Ishikawa (cell line): ENCODE results near the gene PPIL3.

Experiments used
- CEBPB ChIP-seq: IDR thresholded peaks from 2 replicates; pipeline ENCODE4 v1.6.1; 2012
- CREB1 ChIP-seq: IDR thresholded peaks from 2 replicates; pipeline ENCODE4 v1.6.1; 2012; ENCODE audit warnings: low read depth
- EGR1 ChIP-seq: IDR thresholded peaks from 2 replicates; pipeline ENCODE4 v1.6.1; 2012
- EP300 ChIP-seq: IDR thresholded peaks from 2 replicates; pipeline ENCODE4 v1.6.1; 2012; ENCODE audit warnings: borderline replicate concordance
- FOXM1 ChIP-seq: IDR thresholded peaks from 2 replicates; pipeline ENCODE4 v1.6.1; 2012; ENCODE audit warnings: low read depth, borderline replicate concordance
- NFIC ChIP-seq: IDR thresholded peaks from 2 replicates; pipeline ENCODE4 v1.6.1; 2012
- RAD21 ChIP-seq: IDR thresholded peaks from 2 replicates; pipeline ENCODE4 v1.6.1; 2012; ENCODE audit warnings: low read depth
- TAF1 ChIP-seq: IDR thresholded peaks from 2 replicates; pipeline ENCODE4 v1.6.1; 2012; ENCODE audit warnings: low read depth, mild to moderate bottlenecking
- TCF12 ChIP-seq: IDR thresholded peaks from 2 replicates; pipeline ENCODE4 v1.6.1; 2012; ENCODE audit warnings: low read depth
- TEAD4 ChIP-seq: IDR thresholded peaks from 2 replicates; pipeline ENCODE4 v1.6.1; 2012
- YY1 ChIP-seq: IDR thresholded peaks from 2 replicates; pipeline ENCODE4 v1.6.1; 2012; ENCODE audit warnings: low read depth
- ZBTB7A ChIP-seq: IDR thresholded peaks from 2 replicates; pipeline ENCODE4 v1.6.1; 2012; ENCODE audit warnings: low read depth
- TF ChIP-seq, protein P1 (sequence below): IDR thresholded peaks from 2 replicates; pipeline ENCODE4 v1.6.1; 2012; ENCODE audit warnings: low read depth, mild to moderate bottlenecking
- TF ChIP-seq, protein P2 (sequence below): IDR thresholded peaks from 2 replicates; pipeline ENCODE4 v1.6.1; 2012
- TF ChIP-seq, protein P3 (sequence below): IDR thresholded peaks from 2 replicates; pipeline ENCODE4 v1.6.1; 2012

Gene PPIL3

DNA sequence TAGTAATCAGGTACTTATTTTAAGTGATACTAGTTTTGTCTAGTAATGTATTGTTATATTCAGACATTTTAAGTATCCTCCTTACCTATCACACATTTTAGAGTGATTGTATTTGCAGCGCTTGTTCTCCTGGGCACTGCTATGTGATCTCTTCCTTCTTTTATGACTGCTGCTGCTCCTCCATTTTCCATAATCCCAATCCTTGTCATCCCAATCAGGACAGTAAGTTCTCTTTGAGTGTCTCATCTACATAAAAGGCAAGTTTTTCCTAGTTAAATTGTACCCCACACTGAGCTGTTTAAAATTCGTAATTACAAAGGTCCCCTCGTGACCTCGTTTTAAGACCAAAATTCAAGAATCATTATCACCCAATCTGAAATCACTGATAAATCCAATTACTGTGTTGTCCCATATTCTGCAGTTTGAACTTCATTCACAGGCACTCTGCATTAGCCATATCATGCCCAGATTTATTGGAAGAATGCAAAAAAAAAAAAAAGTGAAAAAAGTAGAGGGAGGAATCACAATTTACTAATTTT lies 27.2 kb downstream of the PPIL3 start:
- TF ChIP-seq TAF1: no peak
- no peak for TF ChIP-seq EP300
- no peak for TF ChIP-seq TEAD4
- TF ChIP-seq YY1: no peak
- no peak for TF ChIP-seq EGR1
- TF ChIP-seq TCF12: no peak
- TF ChIP-seq, protein P1, sequence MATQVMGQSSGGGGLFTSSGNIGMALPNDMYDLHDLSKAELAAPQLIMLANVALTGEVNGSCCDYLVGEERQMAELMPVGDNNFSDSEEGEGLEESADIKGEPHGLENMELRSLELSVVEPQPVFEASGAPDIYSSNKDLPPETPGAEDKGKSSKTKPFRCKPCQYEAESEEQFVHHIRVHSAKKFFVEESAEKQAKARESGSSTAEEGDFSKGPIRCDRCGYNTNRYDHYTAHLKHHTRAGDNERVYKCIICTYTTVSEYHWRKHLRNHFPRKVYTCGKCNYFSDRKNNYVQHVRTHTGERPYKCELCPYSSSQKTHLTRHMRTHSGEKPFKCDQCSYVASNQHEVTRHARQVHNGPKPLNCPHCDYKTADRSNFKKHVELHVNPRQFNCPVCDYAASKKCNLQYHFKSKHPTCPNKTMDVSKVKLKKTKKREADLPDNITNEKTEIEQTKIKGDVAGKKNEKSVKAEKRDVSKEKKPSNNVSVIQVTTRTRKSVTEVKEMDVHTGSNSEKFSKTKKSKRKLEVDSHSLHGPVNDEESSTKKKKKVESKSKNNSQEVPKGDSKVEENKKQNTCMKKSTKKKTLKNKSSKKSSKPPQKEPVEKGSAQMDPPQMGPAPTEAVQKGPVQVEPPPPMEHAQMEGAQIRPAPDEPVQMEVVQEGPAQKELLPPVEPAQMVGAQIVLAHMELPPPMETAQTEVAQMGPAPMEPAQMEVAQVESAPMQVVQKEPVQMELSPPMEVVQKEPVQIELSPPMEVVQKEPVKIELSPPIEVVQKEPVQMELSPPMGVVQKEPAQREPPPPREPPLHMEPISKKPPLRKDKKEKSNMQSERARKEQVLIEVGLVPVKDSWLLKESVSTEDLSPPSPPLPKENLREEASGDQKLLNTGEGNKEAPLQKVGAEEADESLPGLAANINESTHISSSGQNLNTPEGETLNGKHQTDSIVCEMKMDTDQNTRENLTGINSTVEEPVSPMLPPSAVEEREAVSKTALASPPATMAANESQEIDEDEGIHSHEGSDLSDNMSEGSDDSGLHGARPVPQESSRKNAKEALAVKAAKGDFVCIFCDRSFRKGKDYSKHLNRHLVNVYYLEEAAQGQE: no peak
- TF ChIP-seq RAD21: no peak
- no peak for TF ChIP-seq NFIC
- TF ChIP-seq ZBTB7A: no peak
- no peak for TF ChIP-seq CEBPB
- TF ChIP-seq CREB1: no peak
- TF ChIP-seq, protein P2, sequence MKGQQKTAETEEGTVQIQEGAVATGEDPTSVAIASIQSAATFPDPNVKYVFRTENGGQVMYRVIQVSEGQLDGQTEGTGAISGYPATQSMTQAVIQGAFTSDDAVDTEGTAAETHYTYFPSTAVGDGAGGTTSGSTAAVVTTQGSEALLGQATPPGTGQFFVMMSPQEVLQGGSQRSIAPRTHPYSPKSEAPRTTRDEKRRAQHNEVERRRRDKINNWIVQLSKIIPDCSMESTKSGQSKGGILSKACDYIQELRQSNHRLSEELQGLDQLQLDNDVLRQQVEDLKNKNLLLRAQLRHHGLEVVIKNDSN: no peak

DNA sequence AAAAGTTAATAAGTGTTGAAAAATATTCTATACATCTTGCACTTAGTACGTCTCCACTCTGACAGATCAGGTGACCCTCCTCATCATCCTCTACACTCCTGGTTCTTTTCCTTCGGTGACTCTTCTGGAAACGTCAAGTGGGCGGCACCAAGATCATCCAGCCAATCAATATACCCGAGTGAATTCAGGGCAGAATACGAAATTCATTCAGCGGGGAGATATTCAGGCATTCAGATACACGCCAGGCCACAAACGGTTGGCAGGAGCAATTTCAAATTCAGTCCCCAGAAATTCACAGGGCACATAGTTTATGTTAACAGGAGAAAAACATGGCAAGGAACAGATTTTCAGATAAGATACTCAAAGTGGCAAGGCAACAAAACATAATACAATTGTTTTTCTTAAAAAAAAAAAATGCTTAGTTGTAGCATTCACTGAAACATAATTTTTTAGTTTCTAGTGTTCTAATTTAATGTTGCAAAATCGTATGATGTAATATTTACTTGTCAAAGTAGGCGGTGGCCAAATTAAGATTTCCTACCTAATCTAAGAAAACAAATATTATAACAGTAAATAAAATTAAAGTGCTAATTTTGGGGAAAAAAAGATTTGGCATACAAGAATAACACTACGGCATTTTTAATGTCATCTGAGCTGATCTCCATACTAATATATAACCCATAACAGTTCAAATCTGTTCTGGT lies 28.6 kb downstream of the PPIL3 start:
- TF ChIP-seq, protein P1: no peak
- TF ChIP-seq RAD21 (no peak), TAF1 (no peak), YY1 (no peak), CEBPB (no peak), ZBTB7A (no peak), TCF12 (no peak)
- TF ChIP-seq, protein P2: no peak

DNA sequence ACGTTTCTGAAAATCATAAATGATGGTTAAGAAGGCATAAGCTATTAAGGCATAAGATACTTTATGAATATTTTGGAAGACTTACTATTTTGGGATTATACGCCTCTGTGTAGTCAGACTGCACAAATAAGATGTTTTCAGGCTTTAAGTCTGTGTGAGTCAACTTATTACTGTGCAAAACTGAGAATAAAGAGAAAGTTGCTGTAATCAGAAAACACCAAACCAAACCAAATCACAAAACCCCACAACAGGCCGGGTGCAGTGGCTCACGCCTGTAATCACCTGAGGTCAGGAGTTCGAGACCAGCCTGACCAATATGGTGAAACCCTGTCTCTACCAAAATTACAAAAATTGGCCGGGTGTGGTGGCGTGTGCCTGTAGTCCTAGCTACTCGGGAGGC lies 32.1 kb downstream of the PPIL3 start:
- TF ChIP-seq FOXM1: no peak
- no peak for TF ChIP-seq TAF1
- TF ChIP-seq EGR1: no peak
- TF ChIP-seq, protein P3, sequence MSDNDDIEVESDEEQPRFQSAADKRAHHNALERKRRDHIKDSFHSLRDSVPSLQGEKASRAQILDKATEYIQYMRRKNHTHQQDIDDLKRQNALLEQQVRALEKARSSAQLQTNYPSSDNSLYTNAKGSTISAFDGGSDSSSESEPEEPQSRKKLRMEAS: no peak
- TF ChIP-seq CEBPB: no peak
- TF ChIP-seq, protein P2: no peak
- TF ChIP-seq EP300: no peak
- TF ChIP-seq, protein P1: no peak
- TF ChIP-seq ZBTB7A: no peak
- no peak for TF ChIP-seq TCF12

DNA sequence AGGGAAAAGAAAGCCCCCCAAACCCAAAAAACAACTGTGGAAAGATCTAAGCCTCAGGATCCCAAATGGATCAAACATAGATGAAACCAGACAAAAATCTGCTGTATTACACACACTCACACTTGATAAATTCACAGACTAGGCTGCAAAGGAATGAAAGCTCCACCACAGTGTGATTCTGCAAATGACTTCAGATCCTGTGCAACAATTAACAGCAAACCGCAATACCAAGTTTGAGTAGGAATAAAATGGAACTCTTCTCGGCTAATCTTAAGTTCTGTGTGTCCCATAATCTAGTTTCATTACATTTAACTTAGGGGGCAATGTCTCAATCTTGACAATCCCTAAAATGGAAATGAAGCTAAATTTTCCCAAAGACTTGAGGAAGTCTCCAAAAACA lies 36.3 kb downstream of the PPIL3 start:
- TF ChIP-seq CREB1 (no peak), TAF1 (no peak), RAD21 (no peak), ZBTB7A (no peak), NFIC (no peak), FOXM1 (no peak), YY1 (no peak), TCF12 (no peak), EP300 (no peak), EGR1 (no peak), TEAD4 (no peak), CEBPB (no peak)
- TF ChIP-seq, protein P1: no peak
- TF ChIP-seq, protein P2: no peak
- TF ChIP-seq, protein P3: no peak
